GM23338 (cell line): ENCODE data around the gene AKR1C2. TPM values are rescaled to one million over a fixed set of nuclear protein-coding genes. Genes with fewer than 3 reads are reported as not detected.
"Not testable (repeated sequence)": the region's sequence is repeated elsewhere in the genome, so short reads cannot be mapped to it uniquely, and the experiment has no call there.

ENCODE experiments used
- ATAC-seq: fragments of 200-7000 bp; cut with Tn5 transposase; 3 replicates; pipeline ENCODE4 v1.9.1; 2020
- DNase-seq: peaks from one replicate; pipeline ENCODE4 v3.0.0-alpha.2; 2015; ENCODE audit warnings: low spot score
- H2AFZ ChIP-seq: fragments of 200-600 bp; sonication (generic); 2 replicates; pipeline ENCODE4 v1.8.0; 2016; ENCODE audit warnings: antibody characterized with exemption, mild to moderate bottlenecking, moderate library complexity
- H3F3A ChIP-seq: fragments of 200-600 bp; sonication (generic); replicated peaks from 2 replicates; pipeline ENCODE4 v1.8.0; 2017; ENCODE audit warnings: antibody characterized with exemption, mixed run types, low read depth
- H3K27ac ChIP-seq: fragments of 200-600 bp; sonication (generic); 2 replicates; pipeline ENCODE4 v1.6.1; 2016; ENCODE audit warnings: low read depth
- H3K27me3 ChIP-seq: fragments of 200-600 bp; sonication (generic); 2 replicates; pipeline ENCODE4 v1.8.0; 2016; ENCODE audit warnings: mild to moderate bottlenecking, mixed run types, moderate library complexity; ENCODE audit not compliant: insufficient read depth
- H3K36me3 ChIP-seq: fragments of 200-600 bp; sonication (generic); 2 replicates; pipeline ENCODE4 v1.8.0; 2016; ENCODE audit warnings: mild to moderate bottlenecking; ENCODE audit not compliant: insufficient read depth
- H3K4me1 ChIP-seq: fragments of 200-600 bp; sonication (generic); 2 replicates; pipeline ENCODE4 v1.8.0; 2016; ENCODE audit warnings: mild to moderate bottlenecking, moderate library complexity; ENCODE audit not compliant: insufficient read depth
- H3K4me2 ChIP-seq: fragments of 200-600 bp; sonication (generic); 2 replicates; pipeline ENCODE4 v1.7.1; 2017; ENCODE audit warnings: mixed run types
- H3K4me3 ChIP-seq: fragments of 200-600 bp; sonication (generic); 2 replicates; pipeline ENCODE4 v1.6.1; 2016; ENCODE audit warnings: mixed run types
- H3K79me2 ChIP-seq: fragments of 200-600 bp; sonication (generic); replicated peaks from 2 replicates; pipeline ENCODE4 v1.8.0; 2017; ENCODE audit warnings: mild to moderate bottlenecking; ENCODE audit not compliant: insufficient read depth
- H3K9me2 ChIP-seq: fragments of 200-600 bp; sonication (generic); 2 replicates; pipeline ENCODE4 v1.8.0; 2017; ENCODE audit not compliant: insufficient read depth
- H4K20me1 ChIP-seq: fragments of 200-600 bp; sonication (generic); replicated peaks from 2 replicates; pipeline ENCODE4 v1.8.0; 2017; ENCODE audit warnings: mild to moderate bottlenecking; ENCODE audit not compliant: insufficient read depth
- H3K27ac Mint-ChIP-seq: 2 replicates; pipeline ENCODE4 v1.8.0; 2020; ENCODE audit warnings: inconsistent platforms, mild to moderate bottlenecking, moderate library complexity, mixed read lengths
- H3K27me3 Mint-ChIP-seq: 3 replicates; pipeline ENCODE4 v1.8.0; 2022; ENCODE audit warnings: low read depth, mild to moderate bottlenecking, moderate library complexity, mixed read lengths, inconsistent platforms; ENCODE audit not compliant: insufficient read depth, poor library complexity
- H3K36me3 Mint-ChIP-seq: 3 replicates; pipeline ENCODE4 v1.8.0; 2021; ENCODE audit warnings: low read depth, mild to moderate bottlenecking, inconsistent platforms, moderate library complexity, mixed read lengths
- H3K4me1 Mint-ChIP-seq: 3 replicates; pipeline ENCODE4 v1.8.0; 2020; ENCODE audit warnings: mild to moderate bottlenecking, inconsistent platforms, mixed read lengths
- H3K4me3 Mint-ChIP-seq: 3 replicates; pipeline ENCODE4 v1.8.0; 2021; ENCODE audit warnings: moderate library complexity, mild to moderate bottlenecking, inconsistent platforms, mixed read lengths
- H3K9me3 Mint-ChIP-seq: 3 replicates; pipeline ENCODE4 v1.8.0; 2020; ENCODE audit warnings: moderate library complexity, mild to moderate bottlenecking, inconsistent platforms, mixed read lengths
- CREB1 ChIP-seq: fragments of 250-450 bp; sonication (Bioruptor Pico); IDR thresholded peaks from 2 replicates; pipeline ENCODE4 v1.5.0; 2020; ENCODE audit warnings: low read depth, mild to moderate bottlenecking, moderate library complexity
- EZH2 ChIP-seq: fragments of 200-600 bp; sonication (generic); IDR thresholded peaks from one replicate; pipeline ENCODE4 v1.8.0; 2017; ENCODE audit warnings: antibody characterized with exemption, mild to moderate bottlenecking, low read depth; ENCODE audit not compliant: unreplicated experiment
- EZH2phosphoT487 ChIP-seq: fragments of 200-600 bp; sonication (generic); IDR thresholded peaks from one replicate; pipeline ENCODE4 v1.8.1; 2018; ENCODE audit warnings: antibody characterized with exemption; ENCODE audit not compliant: unreplicated experiment
- JUNB ChIP-seq: IDR thresholded peaks from one replicate; pipeline ENCODE4 v1.6.1; 2016; ENCODE audit warnings: antibody characterized with exemption; ENCODE audit not compliant: unreplicated experiment
- NANOG ChIP-seq: IDR thresholded peaks from 2 replicates; pipeline ENCODE4 v1.6.1; 2016; ENCODE audit warnings: antibody characterized with exemption, borderline replicate concordance
- POLR2AphosphoS5 ChIP-seq: IDR thresholded peaks from 2 replicates; pipeline ENCODE4 v1.6.1; 2016; ENCODE audit warnings: antibody characterized with exemption, low read depth
- STAT1 ChIP-seq: IDR thresholded peaks from one replicate; pipeline ENCODE4 v1.6.1; 2016; ENCODE audit warnings: antibody characterized with exemption; ENCODE audit not compliant: unreplicated experiment
- ZNF114 ChIP-seq: fragments of 250-450 bp; sonication (Bioruptor Pico); IDR thresholded peaks from 2 replicates; pipeline ENCODE4 v1.5.0; 2020; ENCODE audit warnings: mild to moderate bottlenecking, moderate library complexity
- ZNF331 ChIP-seq: fragments of 250-450 bp; sonication (Bioruptor Pico); IDR thresholded peaks from 2 replicates; pipeline ENCODE4 v1.5.0; 2020; ENCODE audit warnings: low read depth, mild to moderate bottlenecking, moderate library complexity
- polyA plus RNA-seq: library from polyadenylated mRNA; unstranded; fragments of >200 nt; fragmentation: Nextera tagmentation; extraction: Ambion mirVana; gene quantifications from 2 replicates; pipeline ENCODE4 v1.2.1, GENCODE V29; 2016
- total RNA-seq: library from RNA; depleted of rRNA; stranded (reverse); fragments of >200 nt; shearing (Covaris generic); gene quantifications from 2 replicates; pipeline ENCODE4 v1.2.3, GENCODE V29; 2014
- TF ChIP-seq, protein P1 (sequence below): fragments of 250-450 bp; sonication (Bioruptor Pico); IDR thresholded peaks from 2 replicates; pipeline ENCODE4 v1.5.0; 2020; ENCODE audit warnings: mild to moderate bottlenecking, moderate library complexity
- TF ChIP-seq, protein P2 (sequence below), 2 experiments: fragments of 200-600 bp in 1 of 2; sonication (generic) in 1 of 2; conservative IDR thresholded peaks; 2 replicates each; pipeline versions ENCODE4 v1.5.1 to v1.6.1; 2016 to 2017; ENCODE audit warnings: antibody characterized with exemption in 2 of 2, low read depth in 2 of 2, mild to moderate bottlenecking in 2 of 2, moderate library complexity in 1 of 2
- TF ChIP-seq, protein P3 (sequence below): IDR thresholded peaks from 2 replicates; pipeline ENCODE4 v1.6.1; 2016; ENCODE audit warnings: antibody characterized with exemption

AKR1C2 gene
- total and polyA plus RNA-seq, 2 experiments from 2014 or later: 0.35 to 0.86 TPM

DNA sequence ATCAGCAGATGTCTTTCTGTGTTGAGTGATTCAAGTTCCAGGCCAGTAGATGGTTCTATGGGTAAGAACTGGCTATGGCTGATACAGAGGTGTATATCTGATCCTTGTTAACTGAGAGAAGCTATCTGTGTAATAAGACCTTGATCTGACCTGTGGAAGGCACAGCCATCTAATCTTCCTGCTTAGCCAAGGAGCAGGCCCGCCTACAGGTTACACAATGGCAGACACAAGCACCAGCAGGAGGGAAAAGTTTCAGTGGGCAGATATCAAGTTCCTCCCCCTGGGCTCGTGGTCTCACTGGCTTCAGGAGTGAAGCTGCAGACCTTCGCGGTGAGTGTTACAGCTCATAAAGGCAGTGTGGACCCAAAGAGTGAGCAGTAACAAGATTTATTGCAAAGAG lies 27.9 kb upstream of the AKR1C2 start:
- H3F3A ChIP-seq, ATAC-seq, H3K79me2 ChIP-seq, DNase-seq, H3K4me3 Mint-ChIP-seq, H3K27ac Mint-ChIP-seq, H3K36me3 ChIP-seq, H3K27me3 Mint-ChIP-seq, H3K36me3 Mint-ChIP-seq, H3K9me2 ChIP-seq, H3K27me3 ChIP-seq, H3K27ac ChIP-seq, H3K4me1 Mint-ChIP-seq, H4K20me1 ChIP-seq, H2AFZ ChIP-seq, H3K4me1 ChIP-seq, H3K4me3 ChIP-seq, H3K4me2 ChIP-seq: not testable (repeated sequence)
- peaks cover 12% of the 10 kb centered on the region for H3K9me3 Mint-ChIP-seq

DNA sequence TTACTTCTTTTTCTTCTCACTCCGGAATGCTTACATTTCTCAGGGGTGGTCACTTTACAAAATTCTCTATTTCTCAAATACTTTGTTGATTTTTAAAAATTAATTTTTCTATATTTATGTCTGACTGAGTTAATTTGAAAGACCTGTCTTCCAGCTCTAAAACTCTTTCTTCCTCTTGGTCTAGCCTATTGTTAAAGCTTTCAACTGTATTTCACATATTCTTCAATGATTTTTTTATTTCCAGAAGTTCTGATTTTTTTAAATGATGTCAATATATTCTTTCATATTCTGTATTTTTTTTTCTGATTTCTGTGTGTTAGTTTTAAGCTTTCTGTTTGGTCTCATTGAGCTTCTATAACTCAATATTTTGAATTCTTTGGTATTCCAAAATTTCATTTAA lies 27.3 kb upstream of the AKR1C2 start:
- Histone ChIP-seq H3F3A (no peaks in the 10 kb centered on the region), H3K36me3 (no peaks in the 10 kb centered on the region), H3K9me2 (no peaks in the 10 kb centered on the region), H4K20me1 (no peaks in the 10 kb centered on the region), H3K4me2 (no peak overlapping the region), H3K79me2 (no peaks in the 10 kb centered on the region), H3K27ac (no peak overlapping the region), H3K27me3 (no peaks in the 10 kb centered on the region), H3K4me3 (no peak overlapping the region), H2AFZ (no peak overlapping the region), H3K4me1 (no peaks in the 10 kb centered on the region)
- ATAC-seq (no peak), DNase-seq (no peak)
- Mint-ChIP-seq H3K27ac (no peak overlapping the region), H3K27me3 (peaks cover 8% of the 10 kb centered on the region), H3K4me1 (peaks cover 9% of the 10 kb centered on the region), H3K4me3 (no peak overlapping the region), H3K36me3 (peaks cover 8% of the 10 kb centered on the region), H3K9me3 (peaks cover 12% of the 10 kb centered on the region)
- no peak for TF ChIP-seq STAT1
- TF ChIP-seq, protein P1, sequence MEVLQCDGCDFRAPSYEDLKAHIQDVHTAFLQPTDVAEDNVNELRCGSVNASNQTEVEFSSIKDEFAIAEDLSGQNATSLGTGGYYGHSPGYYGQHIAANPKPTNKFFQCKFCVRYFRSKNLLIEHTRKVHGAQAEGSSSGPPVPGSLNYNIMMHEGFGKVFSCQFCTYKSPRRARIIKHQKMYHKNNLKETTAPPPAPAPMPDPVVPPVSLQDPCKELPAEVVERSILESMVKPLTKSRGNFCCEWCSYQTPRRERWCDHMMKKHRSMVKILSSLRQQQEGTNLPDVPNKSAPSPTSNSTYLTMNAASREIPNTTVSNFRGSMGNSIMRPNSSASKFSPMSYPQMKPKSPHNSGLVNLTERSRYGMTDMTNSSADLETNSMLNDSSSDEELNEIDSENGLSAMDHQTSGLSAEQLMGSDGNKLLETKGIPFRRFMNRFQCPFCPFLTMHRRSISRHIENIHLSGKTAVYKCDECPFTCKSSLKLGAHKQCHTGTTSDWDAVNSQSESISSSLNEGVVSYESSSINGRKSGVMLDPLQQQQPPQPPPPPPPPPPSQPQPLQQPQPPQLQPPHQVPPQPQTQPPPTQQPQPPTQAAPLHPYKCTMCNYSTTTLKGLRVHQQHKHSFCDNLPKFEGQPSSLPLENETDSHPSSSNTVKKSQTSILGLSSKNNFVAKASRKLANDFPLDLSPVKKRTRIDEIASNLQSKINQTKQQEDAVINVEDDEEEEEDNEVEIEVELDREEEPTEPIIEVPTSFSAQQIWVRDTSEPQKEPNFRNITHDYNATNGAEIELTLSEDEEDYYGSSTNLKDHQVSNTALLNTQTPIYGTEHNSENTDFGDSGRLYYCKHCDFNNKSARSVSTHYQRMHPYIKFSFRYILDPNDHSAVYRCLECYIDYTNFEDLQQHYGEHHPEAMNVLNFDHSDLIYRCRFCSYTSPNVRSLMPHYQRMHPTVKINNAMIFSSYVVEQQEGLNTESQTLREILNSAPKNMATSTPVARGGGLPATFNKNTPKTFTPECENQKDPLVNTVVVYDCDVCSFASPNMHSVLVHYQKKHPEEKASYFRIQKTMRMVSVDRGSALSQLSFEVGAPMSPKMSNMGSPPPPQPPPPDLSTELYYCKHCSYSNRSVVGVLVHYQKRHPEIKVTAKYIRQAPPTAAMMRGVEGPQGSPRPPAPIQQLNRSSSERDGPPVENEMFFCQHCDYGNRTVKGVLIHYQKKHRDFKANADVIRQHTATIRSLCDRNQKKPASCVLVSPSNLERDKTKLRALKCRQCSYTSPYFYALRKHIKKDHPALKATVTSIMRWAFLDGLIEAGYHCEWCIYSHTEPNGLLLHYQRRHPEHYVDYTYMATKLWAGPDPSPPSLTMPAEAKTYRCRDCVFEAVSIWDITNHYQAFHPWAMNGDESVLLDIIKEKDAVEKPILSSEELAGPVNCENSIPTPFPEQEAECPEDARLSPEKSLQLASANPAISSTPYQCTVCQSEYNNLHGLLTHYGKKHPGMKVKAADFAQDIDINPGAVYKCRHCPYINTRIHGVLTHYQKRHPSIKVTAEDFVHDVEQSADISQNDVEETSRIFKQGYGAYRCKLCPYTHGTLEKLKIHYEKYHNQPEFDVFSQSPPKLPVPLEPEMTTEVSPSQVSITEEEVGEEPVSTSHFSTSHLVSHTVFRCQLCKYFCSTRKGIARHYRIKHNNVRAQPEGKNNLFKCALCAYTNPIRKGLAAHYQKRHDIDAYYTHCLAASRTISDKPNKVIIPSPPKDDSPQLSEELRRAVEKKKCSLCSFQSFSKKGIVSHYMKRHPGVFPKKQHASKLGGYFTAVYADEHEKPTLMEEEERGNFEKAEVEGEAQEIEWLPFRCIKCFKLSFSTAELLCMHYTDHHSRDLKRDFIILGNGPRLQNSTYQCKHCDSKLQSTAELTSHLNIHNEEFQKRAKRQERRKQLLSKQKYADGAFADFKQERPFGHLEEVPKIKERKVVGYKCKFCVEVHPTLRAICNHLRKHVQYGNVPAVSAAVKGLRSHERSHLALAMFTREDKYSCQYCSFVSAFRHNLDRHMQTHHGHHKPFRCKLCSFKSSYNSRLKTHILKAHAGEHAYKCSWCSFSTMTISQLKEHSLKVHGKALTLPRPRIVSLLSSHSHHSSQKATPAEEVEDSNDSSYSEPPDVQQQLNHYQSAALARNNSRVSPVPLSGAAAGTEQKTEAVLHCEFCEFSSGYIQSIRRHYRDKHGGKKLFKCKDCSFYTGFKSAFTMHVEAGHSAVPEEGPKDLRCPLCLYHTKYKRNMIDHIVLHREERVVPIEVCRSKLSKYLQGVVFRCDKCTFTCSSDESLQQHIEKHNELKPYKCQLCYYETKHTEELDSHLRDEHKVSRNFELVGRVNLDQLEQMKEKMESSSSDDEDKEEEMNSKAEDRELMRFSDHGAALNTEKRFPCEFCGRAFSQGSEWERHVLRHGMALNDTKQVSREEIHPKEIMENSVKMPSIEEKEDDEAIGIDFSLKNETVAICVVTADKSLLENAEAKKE (CRISPR knock-in tag): no peak
- no peak for TF ChIP-seq JUNB
- no peak for TF ChIP-seq ZNF114 (CRISPR knock-in tag)
- TF ChIP-seq NANOG: no peak
- no peak for TF ChIP-seq POLR2AphosphoS5
- TF ChIP-seq CREB1 (CRISPR knock-in tag): no peak
- TF ChIP-seq ZNF331 (CRISPR knock-in tag): no peak
- TF ChIP-seq, protein P2, sequence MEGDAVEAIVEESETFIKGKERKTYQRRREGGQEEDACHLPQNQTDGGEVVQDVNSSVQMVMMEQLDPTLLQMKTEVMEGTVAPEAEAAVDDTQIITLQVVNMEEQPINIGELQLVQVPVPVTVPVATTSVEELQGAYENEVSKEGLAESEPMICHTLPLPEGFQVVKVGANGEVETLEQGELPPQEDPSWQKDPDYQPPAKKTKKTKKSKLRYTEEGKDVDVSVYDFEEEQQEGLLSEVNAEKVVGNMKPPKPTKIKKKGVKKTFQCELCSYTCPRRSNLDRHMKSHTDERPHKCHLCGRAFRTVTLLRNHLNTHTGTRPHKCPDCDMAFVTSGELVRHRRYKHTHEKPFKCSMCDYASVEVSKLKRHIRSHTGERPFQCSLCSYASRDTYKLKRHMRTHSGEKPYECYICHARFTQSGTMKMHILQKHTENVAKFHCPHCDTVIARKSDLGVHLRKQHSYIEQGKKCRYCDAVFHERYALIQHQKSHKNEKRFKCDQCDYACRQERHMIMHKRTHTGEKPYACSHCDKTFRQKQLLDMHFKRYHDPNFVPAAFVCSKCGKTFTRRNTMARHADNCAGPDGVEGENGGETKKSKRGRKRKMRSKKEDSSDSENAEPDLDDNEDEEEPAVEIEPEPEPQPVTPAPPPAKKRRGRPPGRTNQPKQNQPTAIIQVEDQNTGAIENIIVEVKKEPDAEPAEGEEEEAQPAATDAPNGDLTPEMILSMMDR (conservative IDR thresholded peaks at IDR 0.05; ENCODE audit: low read depth in 2 of 2): no peak
- TF ChIP-seq EZH2phosphoT487: no peak
- no peak for TF ChIP-seq EZH2
- TF ChIP-seq, protein P3, sequence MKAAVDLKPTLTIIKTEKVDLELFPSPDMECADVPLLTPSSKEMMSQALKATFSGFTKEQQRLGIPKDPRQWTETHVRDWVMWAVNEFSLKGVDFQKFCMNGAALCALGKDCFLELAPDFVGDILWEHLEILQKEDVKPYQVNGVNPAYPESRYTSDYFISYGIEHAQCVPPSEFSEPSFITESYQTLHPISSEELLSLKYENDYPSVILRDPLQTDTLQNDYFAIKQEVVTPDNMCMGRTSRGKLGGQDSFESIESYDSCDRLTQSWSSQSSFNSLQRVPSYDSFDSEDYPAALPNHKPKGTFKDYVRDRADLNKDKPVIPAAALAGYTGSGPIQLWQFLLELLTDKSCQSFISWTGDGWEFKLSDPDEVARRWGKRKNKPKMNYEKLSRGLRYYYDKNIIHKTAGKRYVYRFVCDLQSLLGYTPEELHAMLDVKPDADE: no peak
